NCI-H2029 treated with DMSO at 0.1 percent for 48 hours (cell line): ENCODE data around the gene RASGRP3.
"Not testable (repeated sequence)": the region's sequence is repeated elsewhere in the genome, so short reads cannot be mapped to it uniquely, and the experiment has no call there.

Experiments
- DNase-seq: peaks from one replicate; lab custom pipeline; 2025; lab: John Stamatoyannopoulos, UW

The RASGRP3 gene

DNA sequence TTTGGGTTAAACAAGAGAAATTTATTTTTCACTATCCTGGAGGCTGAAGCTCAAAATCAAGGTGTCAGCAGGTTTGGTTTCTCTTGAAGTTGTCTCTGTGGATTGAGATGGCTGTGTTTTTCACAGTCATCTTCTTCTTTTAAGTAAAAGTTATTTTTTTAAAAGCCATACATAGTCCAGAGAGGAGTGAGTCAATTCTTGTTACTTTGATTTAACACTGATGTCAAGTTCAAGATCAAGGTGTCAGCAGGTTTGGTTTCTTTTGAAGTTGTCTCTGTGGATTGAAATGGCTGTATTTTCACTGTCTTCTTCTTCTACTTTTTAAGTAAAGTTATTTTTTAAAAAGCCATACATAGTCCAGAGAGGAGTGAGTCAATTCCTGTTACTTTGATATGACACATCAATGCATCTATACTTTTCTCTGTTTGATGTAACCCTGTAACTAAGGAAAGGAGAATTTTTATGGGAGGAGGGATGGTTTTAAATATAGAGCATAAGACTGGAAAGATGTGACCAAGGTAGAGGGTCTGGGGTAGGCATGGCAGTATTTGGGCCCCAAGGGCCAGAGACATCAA is 22.5 kb upstream of the RASGRP3 start:
- DNase-seq = no peak

DNA sequence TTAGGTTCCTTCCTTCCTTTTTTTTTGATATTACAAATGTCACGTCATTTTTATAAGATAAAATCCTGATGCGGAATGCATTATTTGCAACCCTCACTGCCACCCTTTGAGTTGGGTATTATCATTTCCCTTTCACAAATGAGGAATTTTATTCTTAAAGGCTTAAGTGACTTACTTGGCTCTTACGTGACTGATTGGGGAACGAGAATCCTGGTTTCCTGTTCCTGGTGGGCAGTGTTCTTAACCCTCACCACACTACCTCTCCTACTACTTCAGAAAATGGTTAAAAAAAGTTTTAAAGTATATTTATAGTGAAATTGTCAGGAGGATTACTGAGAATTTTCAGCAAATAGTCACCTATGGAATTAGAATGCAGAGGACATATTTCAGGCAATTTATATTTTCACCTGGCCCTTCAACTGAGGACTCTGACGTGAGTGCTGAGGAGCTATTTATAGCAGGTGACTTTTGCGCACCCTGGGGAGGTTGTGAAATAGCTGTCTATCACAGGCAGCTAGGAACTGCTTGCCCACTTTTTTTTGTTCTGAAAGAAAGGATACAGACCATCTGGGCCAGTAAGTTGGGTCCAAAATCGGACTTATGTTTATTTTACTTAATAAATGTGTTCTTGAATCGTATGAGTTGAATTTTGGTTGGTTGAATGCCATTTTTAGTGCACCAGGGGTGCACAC is 18.7 kb upstream of the RASGRP3 start:
- DNase-seq = no peak

DNA sequence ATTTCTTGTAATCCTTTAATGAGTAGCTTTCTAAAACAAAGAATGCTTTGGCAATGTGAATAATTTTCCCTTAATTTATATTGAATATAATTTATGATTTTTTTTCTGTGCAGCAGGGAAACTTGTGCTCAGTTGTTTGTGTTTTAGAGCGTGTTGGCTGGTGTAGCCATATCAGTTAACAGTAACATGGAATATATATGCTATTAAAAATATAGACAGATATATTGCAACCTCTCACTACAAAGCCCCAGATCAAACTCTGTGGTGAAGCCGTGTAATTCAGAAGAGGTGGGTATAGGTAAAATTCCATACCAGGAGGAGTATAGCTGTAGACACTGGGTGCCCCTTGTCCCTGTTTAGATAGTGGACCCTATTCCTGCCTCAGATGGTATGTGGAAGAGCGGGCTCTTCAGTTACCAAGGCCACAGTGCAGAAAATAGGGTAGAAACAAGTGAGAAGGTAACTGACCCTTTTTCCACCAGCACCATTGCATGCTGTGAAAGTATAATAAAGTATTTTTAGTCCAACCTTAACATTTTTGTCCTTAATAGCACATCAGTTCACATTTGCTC is 18.1 kb upstream of the RASGRP3 start:
- DNase-seq = no peak

DNA sequence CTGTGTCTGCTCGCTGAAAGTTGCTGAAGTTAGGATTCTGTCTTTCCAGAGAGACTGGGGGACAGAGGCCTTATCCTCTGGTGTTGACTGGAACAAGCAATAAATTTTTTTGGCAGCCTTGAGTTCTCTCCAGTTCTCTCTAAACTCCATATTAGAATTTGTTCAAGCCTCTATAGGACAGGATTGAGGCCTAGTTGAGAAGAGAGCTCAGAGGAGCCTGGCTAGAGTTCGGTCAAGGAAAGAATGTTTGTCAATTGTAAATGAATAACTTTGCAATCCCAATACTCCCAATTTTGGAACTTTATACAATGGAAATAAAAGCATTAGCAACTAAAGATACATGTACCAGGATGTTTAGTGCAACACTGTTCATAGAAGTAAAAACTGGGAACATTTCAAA is 16.7 kb upstream of the RASGRP3 start:
- DNase-seq = no peak

DNA sequence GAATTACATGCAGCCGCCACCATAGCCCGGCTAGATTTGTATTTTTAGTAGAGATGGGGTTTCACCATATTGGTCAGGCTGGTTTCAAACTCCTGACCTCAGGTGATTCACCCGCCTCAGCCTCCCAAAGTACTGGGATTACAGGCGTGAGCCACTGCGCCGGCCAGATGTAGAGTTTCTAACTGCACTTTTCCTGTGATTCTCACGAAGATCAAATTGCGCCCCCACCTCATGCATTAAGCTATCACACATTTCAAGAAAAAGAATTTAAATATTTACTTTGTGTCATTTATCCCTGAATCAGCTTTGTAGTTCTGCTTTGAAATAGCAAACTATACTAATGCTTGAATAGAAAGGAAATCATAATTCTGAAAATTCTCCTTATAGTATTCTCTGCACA is 13.9 kb upstream of the RASGRP3 start:
- not testable (repeated sequence) for DNase-seq

DNA sequence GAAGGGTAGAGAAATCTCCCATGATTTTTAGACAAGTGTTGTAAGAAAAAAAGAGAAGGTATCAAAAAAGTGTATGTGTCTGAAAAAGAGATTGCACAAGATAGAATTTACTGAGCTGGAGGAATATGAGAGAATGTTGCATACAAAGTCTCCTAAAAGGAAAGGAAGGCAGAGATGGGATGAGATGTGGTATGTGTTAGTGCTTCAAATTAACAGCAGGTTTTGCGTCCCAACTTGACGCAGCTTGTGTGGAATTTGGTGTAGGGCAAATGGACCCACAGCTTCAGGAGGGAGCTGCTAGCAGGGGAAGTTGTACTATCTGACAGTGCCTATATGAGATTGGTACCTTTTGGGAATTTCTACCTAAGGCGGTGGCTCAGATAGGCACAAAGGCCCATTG is 9.0 kb upstream of the RASGRP3 start:
- no peak for DNase-seq

DNA sequence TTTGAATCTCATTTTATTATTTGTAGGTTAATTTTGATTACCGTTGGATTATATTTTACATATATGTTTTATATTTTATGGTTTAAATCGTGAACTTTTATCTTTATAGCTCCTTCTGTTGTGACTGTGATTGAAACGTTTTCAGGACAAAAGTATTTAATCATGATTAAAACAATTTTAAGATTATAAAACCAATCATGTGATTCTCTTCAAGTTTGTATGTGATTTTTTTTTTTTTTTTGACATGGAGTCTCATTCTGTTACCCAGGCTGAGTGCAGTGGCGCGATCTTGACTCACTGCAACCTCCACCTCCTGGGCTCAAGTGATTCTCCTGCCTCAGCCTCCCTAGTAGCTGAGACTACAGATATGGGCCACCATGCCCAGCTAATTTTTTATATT is 7.2 kb upstream of the RASGRP3 start:
- DNase-seq = no peak

DNA sequence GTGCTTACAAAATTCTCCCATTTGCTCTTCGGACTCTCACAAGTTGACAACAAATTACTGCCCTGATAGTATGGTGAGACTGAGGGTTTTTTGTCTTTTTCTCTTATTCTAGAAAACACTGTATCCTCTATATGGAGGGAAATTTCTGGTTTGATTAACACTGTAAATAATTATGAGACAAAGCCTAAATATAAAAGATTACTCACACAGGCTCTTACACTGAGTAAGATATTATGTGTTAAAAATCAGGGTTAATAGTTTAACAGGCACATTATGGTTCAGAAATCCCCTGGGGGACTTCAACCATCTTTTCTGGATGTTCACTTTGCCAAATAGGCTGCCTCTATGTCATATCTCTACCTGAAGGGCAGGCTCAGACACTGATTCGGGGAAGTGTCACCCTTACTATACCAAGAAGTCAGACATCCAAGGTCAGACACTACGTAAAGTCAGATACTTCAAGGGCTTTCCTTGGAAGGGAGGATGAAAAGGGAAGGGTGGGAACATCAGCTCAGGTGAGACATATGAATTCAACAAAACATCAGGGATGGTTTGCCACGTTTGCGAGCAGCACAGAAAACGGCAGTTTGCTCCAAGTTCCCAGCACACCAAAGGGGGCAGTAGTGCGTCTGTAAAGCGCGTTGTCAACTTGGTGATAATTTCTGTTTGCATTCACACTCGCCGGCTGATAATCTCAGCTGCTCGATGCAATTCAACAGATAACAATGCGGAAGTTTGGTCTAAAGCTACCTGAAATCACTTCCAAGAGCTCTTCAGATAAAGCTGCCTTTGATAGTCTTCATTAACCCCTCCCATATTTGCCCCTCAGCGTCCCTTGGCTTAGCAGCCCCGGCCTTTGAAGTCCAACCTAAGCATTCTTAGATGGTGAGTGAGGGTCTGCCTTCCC is 972 bp upstream of the RASGRP3 start:
- peak; percentile 53 for DNase-seq

DNA sequence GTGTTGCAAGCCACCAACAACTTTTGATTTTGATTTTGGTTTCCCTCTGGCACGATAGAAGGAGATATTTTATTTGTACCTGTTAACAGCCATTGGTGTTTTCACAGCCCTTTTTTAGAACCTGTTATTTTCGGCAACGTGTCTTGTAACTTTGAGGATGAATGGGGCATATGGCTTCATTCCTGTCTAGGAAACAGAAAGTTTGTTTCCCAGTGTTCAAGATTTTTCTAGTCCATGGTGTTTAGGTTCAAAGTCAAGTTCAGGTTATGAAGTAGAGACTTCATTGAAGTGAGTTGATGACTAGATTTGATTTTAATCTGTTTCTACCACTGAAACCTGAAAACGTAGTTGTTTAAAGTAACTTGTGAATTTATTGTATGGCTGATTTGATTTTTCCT is 343 bp downstream of the RASGRP3 start:
- DNase-seq = no peak

DNA sequence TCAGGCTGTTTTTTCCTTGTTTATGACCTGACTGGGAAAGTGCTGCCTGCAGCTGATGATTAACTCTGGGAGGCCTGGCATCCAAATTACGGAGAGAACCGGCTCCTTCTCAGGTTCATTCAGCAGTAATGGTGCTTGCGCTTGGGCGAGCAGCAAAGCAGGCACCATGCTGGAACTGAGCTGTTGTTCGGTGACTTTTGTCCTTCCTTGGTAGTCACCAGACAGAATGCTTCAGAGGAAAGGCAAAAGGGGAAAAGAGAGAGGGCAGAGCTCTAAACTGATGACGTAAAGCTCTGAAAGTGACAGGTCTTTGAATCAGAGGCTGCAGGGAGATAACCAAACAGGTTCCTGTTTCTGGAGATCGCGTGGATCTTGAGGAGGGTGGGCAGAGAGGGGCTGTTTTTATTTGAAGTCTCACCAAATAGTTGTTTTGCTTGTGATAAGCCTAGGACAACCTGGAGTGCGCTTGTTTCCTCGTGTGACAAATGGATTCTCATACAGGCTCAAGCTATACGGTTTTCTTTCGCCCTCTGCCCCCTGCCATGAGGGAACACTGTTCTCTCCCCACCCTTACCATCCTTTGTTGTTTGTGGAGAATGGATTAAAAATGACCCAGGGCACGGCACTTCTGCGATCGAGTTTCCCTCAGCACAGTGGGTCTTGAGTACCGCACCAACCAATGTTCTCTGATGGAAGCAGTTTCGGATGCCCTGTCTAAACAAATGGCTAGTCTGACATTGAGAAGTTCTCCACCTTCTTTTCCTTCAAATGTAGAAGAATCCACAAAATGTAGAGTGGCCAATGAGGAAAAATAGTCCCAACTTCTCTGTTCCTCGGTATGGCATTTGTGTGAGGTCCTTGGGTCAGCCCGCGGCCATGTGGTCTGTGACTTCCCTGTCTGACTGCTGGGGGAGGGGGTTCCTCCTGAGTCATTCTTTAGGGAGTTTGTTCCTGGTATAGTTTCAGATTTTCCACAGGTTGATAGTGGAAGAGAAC is 1.3 kb downstream of the RASGRP3 start:
- no peak for DNase-seq

DNA sequence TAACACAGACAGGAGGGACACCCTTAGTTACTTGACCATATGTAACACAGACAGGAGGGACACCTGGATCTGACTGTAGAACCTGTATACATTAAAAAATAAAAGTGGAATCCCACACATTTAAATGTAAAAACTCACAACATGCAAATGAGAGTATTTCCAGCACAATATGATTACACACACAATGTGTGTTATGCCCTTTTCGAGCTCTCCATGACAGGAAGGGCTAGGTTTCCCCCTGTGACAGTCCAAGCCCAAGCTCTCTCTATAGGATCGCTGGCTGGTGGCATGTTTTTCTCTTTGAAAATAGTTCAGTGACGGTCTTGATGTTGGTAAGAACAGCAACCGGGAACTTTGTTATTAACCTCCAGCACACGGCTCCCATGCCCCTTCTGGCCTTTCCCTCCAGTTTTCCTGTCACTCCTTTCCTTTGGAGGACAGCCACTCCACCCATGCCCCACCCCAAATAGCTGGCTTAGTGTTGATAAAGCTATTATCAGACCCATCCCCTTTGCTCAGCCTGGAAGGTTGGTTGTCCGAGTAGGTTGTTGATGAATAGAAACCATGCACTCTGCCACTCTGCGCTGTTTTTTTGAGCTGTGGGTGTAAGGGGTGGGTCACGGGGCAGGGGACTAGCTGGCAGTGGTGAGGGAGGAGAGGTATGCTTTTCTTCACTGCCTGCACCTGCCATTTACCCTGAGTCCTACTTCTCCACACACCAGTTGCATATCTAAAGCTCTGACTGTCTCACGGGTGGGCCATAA is 2.7 kb downstream of the RASGRP3 start:
- no peak for DNase-seq

DNA sequence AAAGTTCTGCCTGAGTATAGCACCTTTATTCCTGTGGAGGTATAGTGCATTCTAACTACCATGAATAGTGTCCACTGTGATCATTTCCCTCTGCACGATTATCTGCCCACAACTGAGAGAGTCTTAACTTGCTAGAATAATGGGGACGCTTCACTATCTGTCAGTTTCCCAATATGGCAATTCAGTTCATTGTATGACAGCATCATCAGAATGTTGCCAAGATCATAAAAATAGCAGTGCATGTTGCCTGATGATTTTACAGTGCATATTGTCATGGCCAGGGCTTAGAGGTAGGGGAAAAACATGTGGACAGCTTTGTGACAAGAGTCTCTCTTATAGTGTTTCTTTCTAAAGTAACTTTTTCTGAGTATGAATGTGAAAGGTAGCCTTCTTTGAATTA is 6.1 kb downstream of the RASGRP3 start:
- DNase-seq = no peak

DNA sequence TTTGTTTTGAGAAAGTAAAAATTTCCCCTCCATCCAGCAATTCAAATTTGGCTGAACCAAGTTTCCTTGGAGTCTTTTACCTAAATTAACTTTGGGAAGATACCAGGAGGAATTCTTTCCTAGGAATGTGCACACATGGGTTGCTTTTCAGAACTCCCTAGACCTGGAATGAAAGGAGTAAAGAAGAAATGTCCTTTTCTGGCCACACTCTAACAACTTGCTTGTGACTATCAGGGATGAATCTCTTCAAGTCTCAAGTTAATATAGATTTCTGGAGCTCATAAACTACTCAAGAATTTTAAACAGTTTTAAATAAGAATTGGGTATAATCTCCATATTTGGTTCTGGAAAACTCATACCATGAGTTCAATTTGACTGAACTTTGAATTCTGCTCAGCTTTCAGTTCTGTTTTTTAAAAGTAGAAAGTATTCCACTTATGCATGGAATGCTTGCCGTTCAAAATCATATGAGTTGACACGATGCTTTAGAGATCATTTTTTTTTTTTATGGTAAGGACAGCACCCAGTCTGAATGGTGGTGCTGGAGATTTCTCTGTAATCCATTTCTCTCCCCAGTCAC is 7.7 kb downstream of the RASGRP3 start:
- no peak for DNase-seq

DNA sequence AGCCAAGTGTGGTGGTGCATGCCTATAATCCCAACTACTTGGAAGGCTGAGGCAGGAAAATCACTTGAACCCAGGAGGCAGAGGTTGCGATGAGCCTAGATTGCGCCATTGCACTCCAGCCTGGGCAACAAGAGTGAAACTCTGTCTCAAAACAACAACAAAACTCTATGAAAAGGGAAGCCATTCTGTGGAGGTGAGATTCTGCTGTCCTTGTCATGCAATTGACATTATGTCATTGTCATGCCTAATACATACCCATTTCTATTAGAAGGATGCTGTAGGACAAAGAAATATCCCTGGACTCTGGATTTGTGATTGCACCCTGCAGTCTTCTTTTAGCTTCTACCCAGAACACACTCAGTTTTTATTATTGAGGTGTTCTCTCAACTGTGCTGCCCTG is 8.6 kb downstream of the RASGRP3 start:
- no peak for DNase-seq

DNA sequence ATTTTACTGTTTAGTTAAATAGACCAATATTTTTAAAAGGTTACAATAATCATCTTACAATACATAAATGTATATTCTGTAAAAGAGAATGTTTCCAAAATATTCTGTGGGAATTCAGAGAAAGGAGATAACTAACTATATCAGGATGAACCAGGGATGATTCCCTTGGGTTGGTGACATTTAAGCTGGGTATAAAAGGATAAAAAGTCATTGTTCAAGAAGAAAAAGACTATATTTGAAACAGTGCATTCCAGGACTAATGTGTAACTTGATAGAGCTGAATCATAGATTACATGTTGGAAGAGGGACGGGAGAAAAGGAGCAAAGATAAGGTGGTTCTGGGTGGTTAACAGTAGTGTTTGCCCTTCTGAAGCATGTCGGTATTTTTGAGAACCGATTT is 10.1 kb downstream of the RASGRP3 start:
- DNase-seq = no peak

DNA sequence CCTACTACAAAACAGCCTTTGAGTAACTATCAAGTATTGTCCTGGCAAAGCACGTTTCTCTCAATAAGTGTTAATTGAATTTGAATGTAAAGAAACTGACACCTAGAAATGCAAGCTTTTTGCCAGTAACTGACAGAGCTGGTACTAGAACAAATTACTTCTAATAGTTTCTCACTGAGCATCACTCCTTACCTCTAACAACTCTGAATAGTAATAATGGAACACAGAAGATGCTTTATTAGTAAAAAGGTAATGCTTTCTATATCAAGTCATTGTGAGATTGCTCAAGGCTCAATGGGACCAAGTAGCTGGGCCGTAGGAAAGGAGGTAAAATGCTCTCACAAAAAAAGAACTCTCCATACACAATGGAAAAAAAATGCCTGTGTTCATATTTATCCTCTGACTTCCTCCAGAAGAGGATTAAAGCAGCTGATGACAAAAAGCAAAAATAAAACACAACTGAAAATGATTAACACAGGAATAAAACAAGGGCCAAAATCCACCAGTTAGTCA is 11.8 kb downstream of the RASGRP3 start:
- DNase-seq = no peak

DNA sequence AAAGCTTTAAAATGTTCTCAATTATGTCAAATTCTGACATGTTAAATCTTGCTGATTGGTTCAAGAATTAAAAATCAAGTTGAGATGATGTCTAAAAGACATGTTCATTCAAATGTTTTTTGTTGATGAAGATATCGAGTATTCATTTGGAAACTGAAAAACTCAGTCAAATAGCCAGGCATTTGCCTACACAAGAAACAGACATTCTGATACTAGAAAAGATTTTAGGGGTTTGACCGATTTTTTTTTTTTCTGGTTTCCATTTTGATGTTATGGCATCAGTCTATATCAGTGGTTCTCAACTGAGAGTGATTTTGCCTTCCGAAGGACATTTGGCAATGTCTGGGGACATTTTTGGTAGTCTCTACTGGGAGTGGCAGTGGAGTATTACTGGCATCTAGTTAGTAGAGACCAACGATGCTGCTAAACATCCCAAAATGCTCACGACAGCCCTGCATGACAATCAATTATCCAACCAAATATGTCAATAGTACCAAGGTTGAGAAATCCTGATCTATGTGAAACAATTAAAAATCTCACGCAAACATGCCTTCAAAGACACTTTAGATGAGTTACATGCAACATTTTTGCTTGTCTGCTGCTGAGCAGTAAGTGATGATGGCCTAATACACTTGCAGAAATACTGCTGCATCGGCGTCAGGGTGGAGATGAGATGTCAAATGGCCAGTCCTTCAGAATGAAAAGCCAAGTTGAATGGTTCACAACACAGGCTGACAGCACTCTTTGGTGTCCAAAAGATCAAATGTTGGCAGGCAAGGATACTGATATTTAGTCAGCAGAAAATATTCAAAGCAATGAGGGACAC is 12.5 kb downstream of the RASGRP3 start:
- DNase-seq = no peak

DNA sequence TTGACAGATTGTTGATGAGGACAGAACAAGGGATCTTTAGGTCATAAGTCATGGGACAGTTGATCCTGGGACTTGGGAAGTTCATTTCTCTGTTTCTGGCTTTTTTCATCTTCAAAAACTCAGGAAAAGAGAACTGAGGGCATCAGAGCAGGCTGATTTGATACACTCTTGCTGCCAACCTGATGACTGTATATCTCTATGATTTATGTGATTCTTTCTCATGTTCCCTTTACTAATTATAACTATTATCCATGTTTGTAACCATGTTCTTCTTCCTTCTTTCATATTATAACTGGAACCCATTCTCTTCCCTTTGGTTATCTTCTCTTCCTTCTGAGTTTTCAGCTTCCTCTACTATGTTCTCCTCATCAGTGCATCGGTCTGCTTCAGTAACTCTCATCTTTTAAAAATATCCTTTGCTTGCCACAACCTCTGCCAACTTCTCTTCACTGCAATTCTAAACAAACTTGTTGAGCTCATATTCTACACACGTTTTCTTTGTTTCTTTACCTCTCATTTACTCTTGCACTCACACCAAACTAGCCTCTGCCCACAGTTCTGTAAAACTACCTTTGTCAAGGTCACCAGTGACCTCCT is 13.5 kb downstream of the RASGRP3 start:
- DNase-seq = no peak
